B cell (primary cell): ENCODE measurements around the gene ELK1. TPM values are rescaled to one million over a fixed set of nuclear protein-coding genes. Genes with fewer than 3 reads are reported as not detected.

Experiments
- ATAC-seq: fragments of 200-7000 bp; cut with Tn5 transposase; one replicate; pipeline ENCODE4 v1.10.0; 2021; ENCODE audit warnings: low read depth, mild to moderate bottlenecking, moderate number of reproducible peaks, moderate library complexity
- CTCF ChIA-PET: fragments of 350-600 bp; sonication (Branson Sonifier 250); formaldehyde crosslinking; loops from one replicate; lab custom pipeline; 2021; ENCODE audit warnings: antibody characterized with exemption, inconsistent platforms; lab: Charles Lee
- POLR2A ChIA-PET: fragments of 350-600 bp; sonication (Branson Sonifier 250); formaldehyde crosslinking; loops from one replicate; lab custom pipeline; 2021; ENCODE audit warnings: antibody characterized with exemption; lab: Charles Lee
- DNase-seq: peaks from one replicate; pipeline ENCODE4 v3.0.0; 2013
- H2AFZ ChIP-seq: 2 replicates; pipeline ENCODE4 v1.6.1; 2012; ENCODE audit warnings: mild to moderate bottlenecking, low read depth, low read length; ENCODE audit not compliant: insufficient read depth, poor library complexity, severe bottlenecking
- H3K27ac ChIP-seq, 2 donors: 1 replicate in 1 of 2; 2 replicates in 1 of 2; pipeline ENCODE4 v1.5.1; 2012 to 2013; ENCODE audit warnings: low read length in 2 of 2, mild to moderate bottlenecking in 2 of 2, moderate library complexity in 1 of 2
- H3K27me3 ChIP-seq, 4 experiments: fragments of 200-600 bp in 1 of 4; sonication (generic) in 1 of 4; replicated peaks in 1 of 4; 1 replicate in 2 of 4; 2 replicates in 2 of 4; pipeline versions ENCODE4 v1.6.1 to v1.7.0; 2013 to 2016; ENCODE audit warnings: low read length in 3 of 4, mild to moderate bottlenecking in 2 of 4, mixed read lengths in 1 of 4, moderate library complexity in 1 of 4; ENCODE audit not compliant: insufficient read depth in 4 of 4, control insufficient read depth in 3 of 4; ENCODE audit errors: control extremely low read depth in 1 of 4
- H3K36me3 ChIP-seq, 2 experiments: replicated peaks in 1 of 2; 1 replicate in 1 of 2; 2 replicates in 1 of 2; pipeline versions ENCODE4 v1.6.1 to v1.7.1; 2013; ENCODE audit warnings: low read length in 1 of 2; ENCODE audit not compliant: insufficient read depth in 2 of 2, control insufficient read depth in 1 of 2; ENCODE audit errors: control extremely low read depth in 1 of 2, extremely low read depth in 1 of 2
- H3K4me1 ChIP-seq, 2 donors: fragments of 200-600 bp in 1 of 2; sonication (generic) in 1 of 2; 1 replicate in 1 of 2; 2 replicates in 1 of 2; pipeline versions ENCODE4 v1.5.1 to v1.6.1; 2013 to 2017; ENCODE audit warnings: low read length in 2 of 2; ENCODE audit not compliant: control insufficient read depth in 2 of 2, insufficient read depth in 2 of 2
- H3K4me2 ChIP-seq: replicated peaks from 2 replicates; pipeline ENCODE3; 2012; ENCODE audit warnings: mild to moderate bottlenecking, low read depth, low read length; ENCODE audit not compliant: poor library complexity, severe bottlenecking
- H3K4me3 ChIP-seq, 5 experiments: fragments of 200-600 bp in 1 of 5; sonication (generic) in 1 of 5; 1 replicate in 3 of 5; 2 replicates in 2 of 5; pipeline versions ENCODE4 v1.5.1 to v1.7.0; 2011 to 2016; ENCODE audit warnings: low read length in 4 of 5, mild to moderate bottlenecking in 4 of 5, low read depth in 2 of 5, control low read depth in 1 of 5, moderate library complexity in 1 of 5; ENCODE audit not compliant: insufficient read depth in 1 of 5; ENCODE audit errors: control extremely low read depth in 1 of 5, extremely low read depth in 1 of 5
- H3K79me2 ChIP-seq: fragments of 200-600 bp; sonication (generic); one replicate; pipeline ENCODE4 v1.6.0; 2016; ENCODE audit warnings: low read length; ENCODE audit not compliant: control insufficient read depth, insufficient read depth
- H3K9ac ChIP-seq: fragments of 200-600 bp; sonication (generic); 2 replicates; pipeline ENCODE4 v1.6.1; 2017; ENCODE audit warnings: mild to moderate bottlenecking, low read length, moderate library complexity
- H3K9me3 ChIP-seq, 3 donors: one replicate each; pipeline versions ENCODE4 v1.6.1 to v1.7.1; 2013; ENCODE audit warnings: low read length in 2 of 3; ENCODE audit not compliant: control insufficient read depth in 2 of 3, insufficient read depth in 1 of 3; ENCODE audit errors: control extremely low read depth in 1 of 3
- H4K20me1 ChIP-seq: 2 replicates; pipeline ENCODE4 v1.6.0; 2012; ENCODE audit warnings: mild to moderate bottlenecking, low read length; ENCODE audit not compliant: insufficient read depth, control insufficient read depth, poor library complexity, severe bottlenecking
- H3K27ac Mint-ChIP-seq: one replicate; pipeline ENCODE4 v1.8.0; 2021; ENCODE audit warnings: mixed read lengths
- H3K27me3 Mint-ChIP-seq: one replicate; pipeline ENCODE4 v1.8.0; 2021; ENCODE audit warnings: mixed read lengths
- H3K4me1 Mint-ChIP-seq: one replicate; pipeline ENCODE4 v1.8.0; 2021; ENCODE audit warnings: mixed read lengths
- H3K4me3 Mint-ChIP-seq: one replicate; pipeline ENCODE4 v1.8.0; 2021; ENCODE audit warnings: mixed read lengths
- H3K9me3 Mint-ChIP-seq: one replicate; pipeline ENCODE4 v1.8.0; 2022; ENCODE audit warnings: mixed read lengths; ENCODE audit not compliant: insufficient read depth
- EZH2 ChIP-seq: IDR thresholded peaks from 2 replicates; pipeline ENCODE4 v1.6.1; 2012; ENCODE audit warnings: borderline replicate concordance, low read depth, mild to moderate bottlenecking, moderate library complexity, low read length; ENCODE audit not compliant: insufficient read depth, poor library complexity, severe bottlenecking
- WGBS: methylation state at CpG from one replicate; pipeline ENCODE4 v1.1.5; 2013; ENCODE audit warnings: missing lambda C conversion rate; ENCODE audit not compliant: insufficient coverage; 5-methylcytosine and 5-hydroxymethylcytosine counted together
- intact Hi-C: fragments of 100-400 bp; cut with micrococcal nuclease; formaldehyde crosslinking; loops from one replicate; pipeline ENCODE4 v1.10.0; 2022
- polyA plus RNA-seq: library from polyadenylated mRNA; depleted of rRNA; stranded (reverse); fragments of >200 nt; gene quantifications from 2 replicates; pipeline ENCODE4 v1.2.3, GENCODE V29; 2012
- total RNA-seq, 2 donors: library from RNA; stranded (reverse); fragments of 120-200 nt in 1 of 2; gene quantifications; 1 replicate in 1 of 2; 2 replicates in 1 of 2; pipeline versions ENCODE4 v1.2.3 to v1.2.4, GENCODE V29; 2013 to 2022
- TF ChIP-seq, protein P1 (sequence below): fragments of 200-600 bp; IDR thresholded peaks from one replicate; pipeline ENCODE4 v1.8.0; 2022; ENCODE audit warnings: antibody characterized with exemption, mild to moderate bottlenecking

The ELK1 gene
- total and polyA plus RNA-seq, 2 donors (not counting 1 experiment from before 2014, with no cell fraction given): 14.2 to 22.7 TPM

DNA sequence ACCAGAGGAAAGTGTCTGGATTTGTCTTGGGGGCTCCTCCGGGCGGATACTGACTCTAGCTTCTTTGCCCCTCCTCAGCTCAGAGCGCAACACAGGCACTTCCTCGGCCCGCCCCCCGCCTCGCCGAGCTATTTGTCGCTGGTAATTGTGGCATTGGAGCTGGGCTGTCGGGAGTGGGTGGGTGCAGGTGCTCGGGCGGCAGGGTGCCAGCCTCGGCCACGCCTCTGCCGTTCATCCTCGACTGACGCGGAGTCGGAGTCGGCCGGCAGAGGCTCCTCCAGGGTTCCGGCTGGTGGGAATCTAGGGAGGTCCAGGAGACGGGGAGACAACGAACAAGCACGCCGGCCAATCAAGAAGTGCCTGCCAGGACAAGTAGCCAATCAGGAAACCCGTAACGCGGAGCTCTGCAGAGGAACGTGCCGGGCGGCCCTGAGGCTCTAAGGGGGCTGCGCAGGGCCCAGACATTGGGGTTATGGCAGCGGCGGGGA is 26.8 kb downstream of the ELK1 start:
- no peaks in the 10 kb centered on the region for H3K79me2 ChIP-seq
- peaks cover 4 to 15% of the 10 kb centered on the region in 2 donors for H3K4me1 ChIP-seq
- peak overlapping the region; percentile 33 for H2AFZ ChIP-seq
- peaks cover 0 to 25% (median 0%) of the 10 kb centered on the region in 4 experiments for H3K27me3 ChIP-seq
- no peak for ATAC-seq
- peak overlapping the region; percentile 65 for H3K4me2 ChIP-seq
- Mint-ChIP-seq H3K27ac (no peak overlapping the region), H3K27me3 (peaks cover 25% of the 10 kb centered on the region), H3K9me3 (no peaks in the 10 kb centered on the region), H3K4me3 (peak overlapping the region; percentile 71), H3K4me1 (peaks cover 15% of the 10 kb centered on the region)
- DNase-seq: peak; percentile 16
- no peaks in the 10 kb centered on the region for H3K9me3 ChIP-seq
- intact Hi-C loops: loop anchor here (5.0 kb wide), 1 partner anchor 34 kb away; the partner anchor contains the start of gene UXT
- no peaks in the 10 kb centered on the region for H4K20me1 ChIP-seq
- TF ChIP-seq, protein P1, sequence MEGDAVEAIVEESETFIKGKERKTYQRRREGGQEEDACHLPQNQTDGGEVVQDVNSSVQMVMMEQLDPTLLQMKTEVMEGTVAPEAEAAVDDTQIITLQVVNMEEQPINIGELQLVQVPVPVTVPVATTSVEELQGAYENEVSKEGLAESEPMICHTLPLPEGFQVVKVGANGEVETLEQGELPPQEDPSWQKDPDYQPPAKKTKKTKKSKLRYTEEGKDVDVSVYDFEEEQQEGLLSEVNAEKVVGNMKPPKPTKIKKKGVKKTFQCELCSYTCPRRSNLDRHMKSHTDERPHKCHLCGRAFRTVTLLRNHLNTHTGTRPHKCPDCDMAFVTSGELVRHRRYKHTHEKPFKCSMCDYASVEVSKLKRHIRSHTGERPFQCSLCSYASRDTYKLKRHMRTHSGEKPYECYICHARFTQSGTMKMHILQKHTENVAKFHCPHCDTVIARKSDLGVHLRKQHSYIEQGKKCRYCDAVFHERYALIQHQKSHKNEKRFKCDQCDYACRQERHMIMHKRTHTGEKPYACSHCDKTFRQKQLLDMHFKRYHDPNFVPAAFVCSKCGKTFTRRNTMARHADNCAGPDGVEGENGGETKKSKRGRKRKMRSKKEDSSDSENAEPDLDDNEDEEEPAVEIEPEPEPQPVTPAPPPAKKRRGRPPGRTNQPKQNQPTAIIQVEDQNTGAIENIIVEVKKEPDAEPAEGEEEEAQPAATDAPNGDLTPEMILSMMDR: no peak
- TF ChIP-seq EZH2: no peak
- no peak overlapping the region for H3K27ac ChIP-seq
- WGBS: 3% methylated on average over 19 of the region's 35 CpGs
- ChIA-PET CTCF (no interaction called here), POLR2A (no interaction called here)
- H3K36me3 ChIP-seq: no peaks in the 10 kb centered on the region
- peak overlapping the region in 3 of 5 experiments; percentile 27 to 39 (median 32) for H3K4me3 ChIP-seq
- H3K9ac ChIP-seq: peak overlapping the region; percentile 37

DNA sequence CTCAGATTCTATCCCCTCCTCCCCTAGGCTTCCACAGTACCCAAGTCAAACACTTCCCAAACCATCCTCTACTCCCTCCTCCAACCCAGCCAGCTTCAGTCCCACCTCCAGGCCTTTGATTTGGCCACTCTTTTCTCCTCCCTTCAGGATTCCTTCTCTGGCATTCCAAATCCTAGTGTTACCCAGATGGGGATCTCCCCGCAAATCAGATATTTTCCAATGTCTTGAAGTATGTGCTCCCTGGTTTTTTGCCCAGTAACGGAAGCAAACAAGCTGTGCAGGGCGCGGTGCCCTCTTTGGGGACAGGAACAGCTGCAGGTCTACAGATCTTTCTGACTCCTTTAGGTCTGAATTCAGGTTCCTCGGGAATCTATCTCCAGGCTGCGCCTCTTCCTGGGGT is 28.5 kb downstream of the ELK1 start:
- no peaks in the 10 kb centered on the region for H3K9me3 Mint-ChIP-seq
- peaks cover 14% of the 10 kb centered on the region for H3K4me1 Mint-ChIP-seq
- H3K27me3 ChIP-seq: peaks cover 0 to 29% (median 2%) of the 10 kb centered on the region in 4 experiments
- H3K27ac Mint-ChIP-seq: no peak overlapping the region
- CTCF ChIA-PET: no interaction called here
- intact Hi-C loops: loop anchor here (5.0 kb wide), 1 partner anchor 35 kb away; the partner anchor contains the start of gene UXT
- H3K79me2 ChIP-seq: no peaks in the 10 kb centered on the region
- H3K4me1 ChIP-seq: peaks cover 4 to 15% of the 10 kb centered on the region in 2 donors
- no peak overlapping the region for H3K4me3 ChIP-seq
- TF ChIP-seq, protein P1: no peak
- TF ChIP-seq EZH2: no peak
- no peaks in the 10 kb centered on the region for H3K9me3 ChIP-seq
- ATAC-seq (no peak), DNase-seq (no peak)
- no peak overlapping the region for H3K27ac ChIP-seq
- H3K36me3 ChIP-seq: no peaks in the 10 kb centered on the region
- H3K4me2 ChIP-seq: no peak overlapping the region
- no peak overlapping the region for H2AFZ ChIP-seq
- H4K20me1 ChIP-seq: no peaks in the 10 kb centered on the region
- no peak overlapping the region for H3K9ac ChIP-seq
- WGBS: 100% methylated on average over 3 of the region's 6 CpGs
- peaks cover 39% of the 10 kb centered on the region for H3K27me3 Mint-ChIP-seq
- no peak overlapping the region for H3K4me3 Mint-ChIP-seq
- POLR2A ChIA-PET: no interaction called here
